GM12872 (cell line): ENCODE data around the gene ARHGAP29.

Experiments
- TF ChIP-seq, protein P1 (sequence below): IDR thresholded peaks from 3 replicates; pipeline ENCODE4 v1.5.1; 2011; ENCODE audit warnings: low read depth, mild to moderate bottlenecking, low read length, moderate library complexity; ENCODE audit not compliant: insufficient read depth

The ARHGAP29 gene

DNA sequence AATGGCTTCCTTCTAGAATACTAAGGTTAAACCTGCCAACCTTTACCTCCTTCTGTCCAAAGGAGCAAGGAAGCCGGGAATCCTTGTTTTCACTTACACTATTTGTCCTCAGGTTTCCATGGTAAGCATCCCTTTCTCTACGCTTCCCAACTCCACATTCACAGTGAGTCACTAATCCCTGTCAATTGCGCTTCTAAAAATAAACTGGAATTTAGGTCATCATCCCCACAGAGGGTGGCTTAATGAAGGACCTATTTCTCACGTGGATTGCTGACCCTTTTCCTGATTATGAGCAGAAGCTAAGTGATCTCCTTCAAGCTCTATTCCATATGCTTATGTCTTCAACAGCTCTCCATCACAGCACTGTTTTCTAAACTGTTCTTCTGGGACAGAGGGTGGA is 76.6 kb downstream of the ARHGAP29 start:
- TF ChIP-seq, protein P1, sequence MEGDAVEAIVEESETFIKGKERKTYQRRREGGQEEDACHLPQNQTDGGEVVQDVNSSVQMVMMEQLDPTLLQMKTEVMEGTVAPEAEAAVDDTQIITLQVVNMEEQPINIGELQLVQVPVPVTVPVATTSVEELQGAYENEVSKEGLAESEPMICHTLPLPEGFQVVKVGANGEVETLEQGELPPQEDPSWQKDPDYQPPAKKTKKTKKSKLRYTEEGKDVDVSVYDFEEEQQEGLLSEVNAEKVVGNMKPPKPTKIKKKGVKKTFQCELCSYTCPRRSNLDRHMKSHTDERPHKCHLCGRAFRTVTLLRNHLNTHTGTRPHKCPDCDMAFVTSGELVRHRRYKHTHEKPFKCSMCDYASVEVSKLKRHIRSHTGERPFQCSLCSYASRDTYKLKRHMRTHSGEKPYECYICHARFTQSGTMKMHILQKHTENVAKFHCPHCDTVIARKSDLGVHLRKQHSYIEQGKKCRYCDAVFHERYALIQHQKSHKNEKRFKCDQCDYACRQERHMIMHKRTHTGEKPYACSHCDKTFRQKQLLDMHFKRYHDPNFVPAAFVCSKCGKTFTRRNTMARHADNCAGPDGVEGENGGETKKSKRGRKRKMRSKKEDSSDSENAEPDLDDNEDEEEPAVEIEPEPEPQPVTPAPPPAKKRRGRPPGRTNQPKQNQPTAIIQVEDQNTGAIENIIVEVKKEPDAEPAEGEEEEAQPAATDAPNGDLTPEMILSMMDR, result no peak

DNA sequence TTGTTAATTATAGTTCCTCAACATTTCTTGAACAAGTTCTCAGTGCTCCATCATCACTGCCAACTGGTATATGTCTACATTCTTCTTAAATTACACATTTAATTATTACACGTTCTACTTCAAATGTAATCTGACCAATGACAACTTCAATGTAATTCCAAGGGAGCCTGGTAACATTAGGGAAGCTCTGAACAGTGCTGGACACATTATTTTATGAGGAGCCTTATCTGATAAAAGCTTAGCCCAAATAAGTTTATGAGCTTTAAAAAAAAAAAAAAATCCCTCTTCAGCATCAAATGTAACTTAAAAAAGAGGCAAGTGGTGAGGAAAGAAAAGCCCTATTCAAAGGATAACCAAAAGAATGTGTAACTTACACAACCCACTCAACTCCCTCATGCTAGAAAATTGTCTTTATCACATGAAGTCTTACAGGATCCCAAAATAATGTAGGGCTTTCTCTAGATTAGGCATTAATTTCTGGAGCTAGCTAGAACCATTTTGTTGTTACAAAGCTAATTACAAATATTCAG is 81.2 kb downstream of the ARHGAP29 start:
- TF ChIP-seq, protein P1, result no peak

DNA sequence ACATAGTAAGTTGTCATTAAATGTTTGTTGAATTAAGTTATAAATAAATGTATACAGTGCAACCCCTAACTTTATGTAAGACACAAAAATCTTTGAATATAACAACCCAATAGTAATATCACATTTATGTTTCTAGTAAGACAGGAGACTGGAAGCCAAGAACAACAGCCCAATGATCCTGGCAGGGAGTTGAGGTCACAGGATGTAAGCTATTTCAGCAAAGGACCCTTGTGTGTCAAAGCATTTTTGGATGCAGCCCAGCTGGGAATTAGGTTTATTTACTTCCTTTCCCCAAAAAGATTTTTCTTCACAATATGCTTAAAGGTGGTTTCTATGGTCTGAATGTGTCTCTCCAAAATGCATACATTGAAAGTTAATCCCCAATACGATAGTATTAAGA is 82.4 kb downstream of the ARHGAP29 start:
- TF ChIP-seq, protein P1, result no peak

DNA sequence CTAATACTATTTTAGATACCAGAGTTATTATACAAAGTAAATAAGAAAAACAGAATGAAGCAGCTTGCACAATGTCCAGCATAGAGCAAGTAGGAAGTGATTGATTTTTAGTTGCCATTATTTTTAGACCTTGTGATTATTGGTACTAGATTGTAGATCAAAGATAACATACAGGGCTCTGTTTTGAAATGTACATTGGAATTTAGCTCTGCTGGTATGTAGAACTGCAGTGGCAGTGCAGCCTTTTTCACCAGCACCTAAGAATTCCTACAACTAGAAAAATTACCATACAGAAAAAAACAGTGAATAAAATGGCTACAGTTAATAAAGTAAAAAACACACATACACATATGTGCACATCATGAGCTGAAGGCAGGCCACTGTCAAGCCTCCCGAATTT is 84.3 kb downstream of the ARHGAP29 start:
- TF ChIP-seq, protein P1, result no peak

DNA sequence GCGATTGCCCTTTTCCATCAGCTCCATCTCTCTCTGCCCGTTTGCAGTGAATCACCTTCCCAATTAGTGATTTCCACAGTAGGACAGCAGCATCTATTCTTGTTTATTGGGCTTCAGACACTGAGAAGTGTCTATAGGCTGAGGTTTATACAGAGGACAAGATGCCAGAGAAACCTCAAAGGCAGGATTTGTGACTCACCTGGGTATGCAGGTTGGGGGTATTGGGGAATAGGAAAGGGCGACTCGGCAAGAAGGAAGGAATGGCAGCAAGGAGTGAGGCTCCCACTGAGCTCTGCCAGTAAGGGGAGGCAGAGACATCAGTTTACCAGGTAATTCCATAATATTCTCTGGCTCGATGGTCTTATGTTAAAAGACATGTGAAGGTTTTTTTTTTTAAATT is 91.1 kb downstream of the ARHGAP29 start:
- TF ChIP-seq, protein P1, result no peak

DNA sequence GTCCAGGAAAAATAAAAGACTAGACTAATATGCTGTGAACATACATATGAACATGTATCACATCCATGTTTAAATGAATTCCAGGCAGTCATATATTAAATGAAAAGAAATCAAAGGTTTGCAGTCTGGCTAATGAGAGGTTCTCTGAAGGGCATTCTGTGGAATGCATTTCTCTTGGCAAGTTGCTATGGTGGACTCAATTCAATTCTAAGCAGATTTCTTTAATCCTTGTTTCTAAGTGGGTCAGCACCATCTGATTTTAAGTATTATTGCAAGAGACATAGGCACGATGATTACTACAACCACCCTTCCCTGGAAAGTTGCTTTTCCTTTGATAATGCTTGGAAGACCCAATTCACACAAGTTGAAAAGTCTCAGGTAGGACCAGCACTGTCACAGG is 92.5 kb downstream of the ARHGAP29 start:
- TF ChIP-seq, protein P1, result no peak

DNA sequence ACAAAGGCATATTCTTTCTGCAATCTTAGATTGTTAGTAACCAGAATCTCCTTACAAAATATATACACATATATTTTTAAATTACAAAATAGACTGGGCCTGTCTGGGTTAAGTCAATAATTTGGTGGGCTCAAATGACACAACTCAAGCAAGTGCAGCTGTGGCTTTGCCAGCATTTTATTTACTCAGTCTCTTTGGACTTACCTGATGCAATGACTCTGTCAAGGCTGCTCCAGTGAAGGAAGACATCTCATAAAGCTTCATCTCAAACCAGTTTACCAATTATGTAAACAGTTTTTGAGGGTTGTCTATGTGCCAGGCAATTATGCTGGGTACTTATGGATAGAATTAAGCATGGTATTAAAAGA is 93.6 kb downstream of the ARHGAP29 start:
- TF ChIP-seq, protein P1, result no peak

DNA sequence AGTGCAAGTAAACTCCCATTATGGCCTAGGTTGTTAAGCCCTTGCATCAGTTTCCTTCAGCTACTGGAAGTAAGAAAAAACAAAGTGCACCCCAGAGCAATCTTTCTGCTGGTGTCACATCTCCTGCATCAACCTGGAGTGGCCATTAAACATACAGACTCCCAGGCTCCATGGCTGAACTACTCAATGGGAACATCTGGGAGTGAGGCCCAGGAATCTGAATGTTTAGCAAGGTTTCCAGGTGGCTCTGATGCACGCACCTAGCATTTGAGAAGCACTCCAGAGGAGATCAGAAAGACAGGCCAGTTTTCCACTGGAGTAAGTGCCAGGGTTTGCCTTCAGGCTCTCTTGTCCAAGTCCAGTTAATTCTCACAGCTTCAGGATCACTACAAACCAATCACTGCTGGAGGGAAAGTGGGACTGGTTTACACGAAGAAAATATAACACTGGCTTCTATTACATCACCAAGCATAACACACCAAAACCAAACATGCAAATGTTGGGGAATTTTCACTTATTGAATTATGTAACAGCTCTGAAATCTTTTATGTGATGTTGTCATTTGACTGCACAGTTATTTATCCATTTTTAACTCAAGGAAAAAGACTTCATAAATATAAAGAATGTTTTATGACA is 94.1 kb downstream of the ARHGAP29 start:
- TF ChIP-seq, protein P1, result no peak
